ENCODE data around the gene TRMT10A.

Gene TRMT10A

GRCh38 chr4:99594818-99595217 is 31.0 kb upstream of the TRMT10A start:
- TF ChIP-seq CTCF (IDR thresholded peaks at IDR 0.05): no peak
- no peak for DNase-seq (ENCODE audit: low spot score)
- H3K4me3 ChIP-seq: no peak overlapping the region
- H3K27ac ChIP-seq: no peak overlapping the region

DNA sequence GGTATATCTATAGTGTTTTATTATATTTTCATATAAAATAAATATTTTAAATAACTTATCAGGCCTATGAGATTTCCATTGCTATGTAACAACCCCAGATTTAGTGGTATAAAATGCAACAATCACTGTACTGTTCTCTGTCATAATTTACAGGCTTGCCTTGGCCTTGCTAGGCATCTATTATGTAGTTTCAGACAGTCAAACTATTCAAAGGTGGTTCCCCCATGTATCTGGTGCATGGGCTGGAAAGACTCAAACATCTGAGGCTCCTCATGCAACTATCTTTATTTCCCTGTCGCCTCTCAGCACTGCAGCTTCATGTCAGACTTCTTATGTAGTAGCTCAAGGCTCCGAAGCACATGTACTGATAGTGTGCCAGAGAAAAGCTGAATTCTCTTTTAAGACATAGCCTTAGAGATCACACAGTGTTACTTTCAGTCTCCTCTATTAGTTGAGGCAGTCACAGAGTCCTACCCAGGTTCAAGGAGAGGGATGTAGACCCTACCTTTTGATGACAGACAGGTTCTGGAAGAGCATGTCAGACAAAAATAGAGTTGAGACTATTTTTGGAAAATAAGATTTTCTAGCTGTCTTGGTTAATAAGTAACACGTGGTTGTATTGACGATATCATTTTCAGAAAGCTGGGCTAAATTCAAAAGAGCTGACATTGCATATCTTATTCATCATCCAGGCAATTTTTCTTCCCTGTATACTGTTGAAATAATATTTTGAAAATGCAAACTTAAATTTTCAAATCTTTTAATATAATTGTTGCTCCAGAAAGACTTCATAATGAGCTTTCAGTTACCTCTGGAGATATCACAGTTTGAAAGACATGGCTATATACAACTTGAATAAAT is 30.2 kb upstream of the TRMT10A start:
- Histone ChIP-seq H3K4me3 (no peak overlapping the region), H3K27ac (no peak overlapping the region)
- TF ChIP-seq CTCF (IDR thresholded peaks at IDR 0.05): no peak
- no peak for DNase-seq (ENCODE audit: low spot score)

GRCh38 chr4:99591757-99592156 is 27.9 kb upstream of the TRMT10A start:
- no peak overlapping the region for H3K27ac ChIP-seq
- no peak for TF ChIP-seq CTCF (IDR thresholded peaks at IDR 0.05)
- H3K4me3 ChIP-seq: no peak overlapping the region
- DNase-seq (ENCODE audit: low spot score): no peak

GRCh38 chr4:99587803-99588202 is 24.0 kb upstream of the TRMT10A start:
- Histone ChIP-seq H3K27ac (no peak overlapping the region), H3K4me3 (no peak overlapping the region)
- DNase-seq (ENCODE audit: low spot score): no peak
- TF ChIP-seq CTCF (IDR thresholded peaks at IDR 0.05): no peak

- H3K4me3 ChIP-seq: no peak overlapping the region
- no peak for DNase-seq (ENCODE audit: low spot score)
- no peak overlapping the region for H3K27ac ChIP-seq
- no peak for TF ChIP-seq CTCF (IDR thresholded peaks at IDR 0.05)
Measured at GRCh38 chr4:99587309-99587708, 23.5 kb upstream of the TRMT10A start.

- no peak for TF ChIP-seq CTCF (IDR thresholded peaks at IDR 0.05)
- no peak for DNase-seq (ENCODE audit: low spot score)
- Histone ChIP-seq H3K27ac (no peak overlapping the region), H3K4me3 (no peak overlapping the region)
Measured at GRCh38 chr4:99586797-99587196, 23.0 kb upstream of the TRMT10A start.

DNA sequence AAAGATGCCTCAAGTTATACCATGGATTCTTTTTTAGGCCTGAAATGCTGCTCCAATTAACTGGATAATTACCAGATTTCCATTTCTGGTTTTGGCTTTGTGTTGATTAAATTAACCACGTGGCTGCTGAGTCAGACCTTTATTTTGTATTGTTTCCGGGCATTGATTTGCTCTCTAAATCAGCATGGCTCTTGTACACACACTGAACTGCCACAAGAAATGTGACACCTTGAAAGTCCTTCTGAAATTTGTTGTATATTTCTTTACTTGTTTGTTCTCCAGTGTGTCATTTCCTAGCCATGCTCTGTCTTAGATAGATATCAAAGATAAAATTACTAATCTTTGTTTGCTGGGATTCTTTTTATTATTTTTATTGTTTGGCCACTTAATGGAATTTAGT is 22.5 kb upstream of the TRMT10A start:
- DNase-seq (ENCODE audit: low spot score): no peak
- no peak for TF ChIP-seq CTCF (IDR thresholded peaks at IDR 0.05)
- H3K4me3 ChIP-seq: no peak overlapping the region
- no peak overlapping the region for H3K27ac ChIP-seq
